ENCODE measurements around the gene EPHB2.

EPHB2 gene

GRCh38 chr1:22761821-22762220 is 51.2 kb downstream of the EPHB2 start:
- DNase-seq (ENCODE audit: low read depth): no peak
- no peak for TF ChIP-seq CTCF (IDR thresholded peaks at IDR 0.05; ENCODE audit: low read depth, low read length)
- no peak for TF ChIP-seq MAX (IDR thresholded peaks at IDR 0.05; ENCODE audit: low read depth, low read length)
- no peak for TF ChIP-seq MYC (IDR thresholded peaks at IDR 0.05; ENCODE audit: low read depth, low read length)
- TF ChIP-seq POLR2A (IDR thresholded peaks at IDR 0.05; ENCODE audit: extremely low read depth, insufficient read length): no peak
- H3K4me3 ChIP-seq (ENCODE audit: low read depth, low read length): no peak overlapping the region

DNA sequence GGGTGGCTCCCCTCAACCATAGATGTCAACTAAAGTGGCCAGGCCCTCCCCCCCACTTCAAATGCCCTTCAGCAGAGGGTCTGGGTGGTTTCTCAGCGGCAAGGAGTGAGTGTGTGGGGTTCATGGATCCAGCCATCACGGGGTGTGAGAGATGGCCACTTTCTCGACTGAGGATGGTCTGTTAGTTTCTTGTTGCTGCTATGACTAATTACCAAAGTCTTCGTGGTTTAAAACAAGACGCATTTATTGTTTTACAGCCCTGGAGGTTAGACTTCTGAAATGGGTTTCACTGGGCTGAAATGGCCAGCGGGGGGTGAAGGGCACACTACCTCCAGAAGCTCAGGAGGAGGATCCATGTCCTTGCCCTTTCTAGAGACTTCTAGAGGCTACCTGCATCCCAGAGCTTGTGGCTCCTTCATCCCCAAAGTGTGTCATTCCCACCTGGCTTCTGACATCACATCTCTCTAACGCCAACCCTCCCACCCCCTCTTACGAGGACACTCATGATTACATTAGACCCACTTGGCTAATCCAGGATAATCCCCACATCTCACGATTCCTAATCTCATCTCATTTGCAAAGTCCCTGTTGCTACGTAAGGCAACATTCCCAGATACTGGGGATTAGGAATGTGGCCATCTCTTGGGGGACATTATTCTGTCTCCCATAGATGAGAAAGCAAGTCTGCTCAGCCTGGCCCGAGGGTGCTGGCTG is 53.0 kb downstream of the EPHB2 start:
- DNase-seq (ENCODE audit: low read depth): no peak
- TF ChIP-seq MYC (IDR thresholded peaks at IDR 0.05; ENCODE audit: low read depth, low read length) (no peak), POLR2A (IDR thresholded peaks at IDR 0.05; ENCODE audit: extremely low read depth, insufficient read length) (no peak), CTCF (IDR thresholded peaks at IDR 0.05; ENCODE audit: low read depth, low read length) (no peak), MAX (IDR thresholded peaks at IDR 0.05; ENCODE audit: low read depth, low read length) (no peak)

GRCh38 chr1:22767852-22768251 is 57.2 kb downstream of the EPHB2 start:
- no peak overlapping the region for H3K4me3 ChIP-seq (ENCODE audit: low read depth, low read length)
- no peak for DNase-seq (ENCODE audit: low read depth)
- no peak for TF ChIP-seq MYC (IDR thresholded peaks at IDR 0.05; ENCODE audit: low read depth, low read length)
- TF ChIP-seq CTCF (IDR thresholded peaks at IDR 0.05; ENCODE audit: low read depth, low read length): no peak
- no peak for TF ChIP-seq MAX (IDR thresholded peaks at IDR 0.05; ENCODE audit: low read depth, low read length)
- TF ChIP-seq POLR2A (IDR thresholded peaks at IDR 0.05; ENCODE audit: extremely low read depth, insufficient read length): no peak

More for the DNA sequence above, 53.0 kb downstream of the EPHB2 start:
- no peak overlapping the region for H3K4me3 ChIP-seq (ENCODE audit: low read depth, low read length)

- H3K4me3 ChIP-seq (ENCODE audit: low read depth, low read length): no peak overlapping the region
- no peak for DNase-seq (ENCODE audit: low read depth)
- TF ChIP-seq POLR2A (IDR thresholded peaks at IDR 0.05; ENCODE audit: extremely low read depth, insufficient read length) (no peak), MYC (IDR thresholded peaks at IDR 0.05; ENCODE audit: low read depth, low read length) (no peak), MAX (IDR thresholded peaks at IDR 0.05; ENCODE audit: low read depth, low read length) (no peak)
Measured at GRCh38 chr1:22769932-22770331, 59.3 kb downstream of the EPHB2 start.

GRCh38 chr1:22772014-22772413 is 61.4 kb downstream of the EPHB2 start:
- TF ChIP-seq MYC (IDR thresholded peaks at IDR 0.05; ENCODE audit: low read depth, low read length): no peak
- TF ChIP-seq MAX (IDR thresholded peaks at IDR 0.05; ENCODE audit: low read depth, low read length): no peak
- H3K4me3 ChIP-seq (ENCODE audit: low read depth, low read length): no peak overlapping the region
- no peak for DNase-seq (ENCODE audit: low read depth)

GRCh38 chr1:22773981-22774832 is 63.6 kb downstream of the EPHB2 start:
- no peak overlapping the region for H3K4me3 ChIP-seq (ENCODE audit: low read depth, low read length)
- no peak for TF ChIP-seq MAX (IDR thresholded peaks at IDR 0.05; ENCODE audit: low read depth, low read length)
- TF ChIP-seq MYC (IDR thresholded peaks at IDR 0.05; ENCODE audit: low read depth, low read length): no peak
- no peak for TF ChIP-seq POLR2A (IDR thresholded peaks at IDR 0.05; ENCODE audit: extremely low read depth, insufficient read length)
- no peak for TF ChIP-seq CTCF (IDR thresholded peaks at IDR 0.05; ENCODE audit: low read depth, low read length)
- DNase-seq (ENCODE audit: low read depth): no peak
